Measurements from ENCODE around the gene IVD.

IVD gene

DNA sequence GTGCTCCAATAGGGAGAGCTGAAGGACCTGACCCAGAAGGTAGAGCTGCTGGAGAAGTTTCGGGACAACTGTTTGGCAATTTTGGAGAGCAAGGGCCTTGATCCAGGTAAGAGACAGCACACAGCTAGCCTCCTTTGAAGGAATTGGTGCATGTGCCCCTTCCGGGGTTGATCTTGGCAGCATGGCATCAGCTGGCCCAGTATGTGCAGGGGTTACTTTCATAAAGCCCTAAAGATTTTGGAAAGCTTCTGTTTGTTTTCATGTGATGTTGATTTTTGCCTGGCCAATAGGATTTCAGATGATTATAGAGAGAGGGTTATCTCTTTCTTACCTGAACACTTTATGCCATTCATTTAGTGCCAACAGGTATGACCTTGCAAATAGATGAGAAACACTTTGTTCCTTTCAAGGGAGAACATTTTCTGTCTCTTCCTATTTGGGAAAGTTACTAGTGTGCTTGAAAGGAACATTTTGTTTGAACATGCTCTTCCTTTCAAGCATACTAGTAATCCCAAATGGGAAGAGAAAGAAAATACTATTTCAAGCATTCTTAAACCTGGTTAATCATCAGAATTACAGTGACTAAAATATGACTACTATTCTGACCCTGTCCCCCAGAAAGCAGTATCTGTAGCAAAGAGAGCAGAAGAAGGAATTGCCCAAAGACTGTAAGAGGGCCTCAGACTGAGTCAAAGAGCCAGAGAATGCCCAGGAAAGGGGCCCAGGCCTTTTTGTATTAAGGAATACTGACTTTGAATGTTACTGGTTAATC lies 15.6 kb upstream of the IVD start:
- Histone ChIP-seq H3K36me3 (ENCODE audit: insufficient read depth, insufficient read length, low read length) (peaks cover 78% of the 10 kb centered on the region), H3K9me3 (ENCODE audit: insufficient read depth, low read length) (no peaks in the 10 kb centered on the region), H3K4me3 (ENCODE audit: insufficient read length, low read depth) (no peak overlapping the region), H3K27me3 (ENCODE audit: insufficient read depth, insufficient read length) (no peaks in the 10 kb centered on the region), H3K9ac (ENCODE audit: insufficient read length, low read depth) (no peak overlapping the region), H3K4me1 (ENCODE audit: insufficient read depth, insufficient read length) (no peaks in the 10 kb centered on the region)
- no peak for DNase-seq (ENCODE audit: low read depth, low spot score)
- TF ChIP-seq YY1 (IDR thresholded peaks at IDR 0.05; ENCODE audit: insufficient read depth, insufficient read length) (no peak), ZNF274 (IDR thresholded peaks at IDR 0.05; ENCODE audit: low read depth, low read length) (no peak), SUZ12 (IDR thresholded peaks at IDR 0.05; ENCODE audit: extremely low read depth, insufficient read depth, insufficient read length) (no peak)

DNA sequence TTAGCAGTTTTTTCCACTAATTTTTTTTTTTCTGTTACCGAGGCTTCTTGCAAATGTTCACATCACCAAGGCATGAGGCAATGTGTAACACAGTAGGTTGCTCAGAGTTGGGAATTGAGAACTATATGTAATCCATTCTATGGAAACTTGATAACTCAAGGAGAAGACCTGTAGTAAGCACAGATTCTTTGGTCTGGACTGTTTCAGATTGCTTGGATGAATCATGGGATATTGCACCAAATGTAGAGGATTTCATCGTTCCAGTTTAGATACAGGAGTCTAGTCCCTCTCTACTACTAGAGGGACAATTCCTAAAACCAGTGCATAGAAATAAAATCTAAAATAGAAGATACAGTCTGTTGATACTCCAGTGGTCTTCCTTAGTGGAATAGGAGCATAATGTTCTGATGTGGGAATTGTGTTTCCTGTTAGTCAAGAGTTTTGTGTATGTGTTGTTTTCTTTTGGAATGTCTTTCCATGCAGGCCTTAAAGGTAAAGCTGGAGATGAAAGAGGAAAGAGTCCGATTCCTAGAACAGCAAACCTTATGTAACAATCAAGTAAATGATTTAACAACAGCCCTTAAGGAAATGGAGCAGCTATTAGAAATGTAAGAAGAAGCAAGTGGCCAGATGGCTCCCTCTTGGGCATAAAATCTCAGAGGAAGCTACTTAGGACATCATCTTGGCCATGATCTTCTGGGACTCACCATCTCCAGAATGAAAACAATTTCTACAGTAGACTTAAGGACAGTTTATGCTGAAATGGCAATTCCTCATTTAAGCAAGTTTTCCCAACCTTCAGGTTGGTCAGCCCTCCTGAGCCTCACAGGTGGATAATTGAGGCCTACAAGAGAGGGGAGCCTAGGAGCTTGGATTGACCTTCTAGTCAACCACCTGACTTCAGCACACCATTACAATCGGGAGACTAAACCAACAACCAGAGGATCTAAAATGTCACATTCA lies 12.3 kb upstream of the IVD start:
- Histone ChIP-seq H3K9ac (ENCODE audit: insufficient read length, low read depth) (no peak overlapping the region), H3K9me3 (ENCODE audit: insufficient read depth, low read length) (no peaks in the 10 kb centered on the region), H3K4me3 (ENCODE audit: insufficient read length, low read depth) (no peak overlapping the region), H3K36me3 (ENCODE audit: insufficient read depth, insufficient read length, low read length) (peaks cover 54% of the 10 kb centered on the region), H3K4me1 (ENCODE audit: insufficient read depth, insufficient read length) (no peaks in the 10 kb centered on the region), H3K27me3 (ENCODE audit: insufficient read depth, insufficient read length) (no peaks in the 10 kb centered on the region)
- TF ChIP-seq ZNF274 (IDR thresholded peaks at IDR 0.05; ENCODE audit: low read depth, low read length) (no peak), YY1 (IDR thresholded peaks at IDR 0.05; ENCODE audit: insufficient read depth, insufficient read length) (no peak), SUZ12 (IDR thresholded peaks at IDR 0.05; ENCODE audit: extremely low read depth, insufficient read depth, insufficient read length) (no peak)
- no peak for DNase-seq (ENCODE audit: low read depth, low spot score)

- H3K4me1 ChIP-seq (ENCODE audit: insufficient read depth, insufficient read length), result no peaks in the 10 kb centered on the region
- TF ChIP-seq SUZ12 (IDR thresholded peaks at IDR 0.05; ENCODE audit: extremely low read depth, insufficient read depth, insufficient read length) (no peak), ZNF274 (IDR thresholded peaks at IDR 0.05; ENCODE audit: low read depth, low read length) (no peak), YY1 (IDR thresholded peaks at IDR 0.05; ENCODE audit: insufficient read depth, insufficient read length) (no peak)
- H3K36me3 ChIP-seq (ENCODE audit: insufficient read depth, insufficient read length, low read length), result peaks cover 27% of the 10 kb centered on the region
- DNase-seq (ENCODE audit: low read depth, low spot score), result no peak
- H3K9me3 ChIP-seq (ENCODE audit: insufficient read depth, low read length), result no peaks in the 10 kb centered on the region
- H3K9ac ChIP-seq (ENCODE audit: insufficient read length, low read depth), result no peak overlapping the region
- H3K4me3 ChIP-seq (ENCODE audit: insufficient read length, low read depth), result no peak overlapping the region
- no peaks in the 10 kb centered on the region for H3K27me3 ChIP-seq (ENCODE audit: insufficient read depth, insufficient read length)
Measured at GRCh38 chr15:40397688-40398412, 7.7 kb upstream of the IVD start.

DNA sequence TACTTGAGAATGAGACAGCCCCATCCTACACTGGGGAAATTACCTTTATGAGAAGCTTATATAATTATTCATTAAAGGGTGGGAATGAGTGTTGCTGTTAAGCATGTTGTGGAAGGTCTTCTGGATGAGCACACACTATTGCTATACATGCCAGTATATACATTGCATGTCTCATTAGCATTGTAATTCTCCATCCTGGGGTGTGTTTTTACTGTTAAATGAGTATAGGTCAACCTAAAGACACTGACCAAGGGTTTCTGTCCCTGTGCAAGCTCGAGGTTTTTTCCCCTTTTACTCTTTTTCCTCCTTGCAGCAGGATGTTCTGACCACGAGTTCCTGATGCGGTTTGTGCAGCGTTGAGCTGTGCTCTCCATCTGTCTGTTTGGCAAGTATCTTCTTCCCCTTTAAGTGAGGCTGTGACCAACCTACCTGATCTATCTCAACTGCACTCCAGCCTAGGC lies 7.2 kb upstream of the IVD start:
- DNase-seq (ENCODE audit: low read depth, low spot score), result no peak
- no peaks in the 10 kb centered on the region for H3K27me3 ChIP-seq (ENCODE audit: insufficient read depth, insufficient read length)
- no peak overlapping the region for H3K4me3 ChIP-seq (ENCODE audit: insufficient read length, low read depth)
- TF ChIP-seq ZNF274 (IDR thresholded peaks at IDR 0.05; ENCODE audit: low read depth, low read length), result no peak
- no peak for TF ChIP-seq YY1 (IDR thresholded peaks at IDR 0.05; ENCODE audit: insufficient read depth, insufficient read length)
- no peak for TF ChIP-seq SUZ12 (IDR thresholded peaks at IDR 0.05; ENCODE audit: extremely low read depth, insufficient read depth, insufficient read length)
- no peaks in the 10 kb centered on the region for H3K4me1 ChIP-seq (ENCODE audit: insufficient read depth, insufficient read length)
- no peaks in the 10 kb centered on the region for H3K9me3 ChIP-seq (ENCODE audit: insufficient read depth, low read length)
- no peak overlapping the region for H3K9ac ChIP-seq (ENCODE audit: insufficient read length, low read depth)
- peaks cover 22% of the 10 kb centered on the region for H3K36me3 ChIP-seq (ENCODE audit: insufficient read depth, insufficient read length, low read length)

GRCh38 chr15:40399370-40399769 lies 6.2 kb upstream of the IVD start:
- no peak for DNase-seq (ENCODE audit: low read depth, low spot score)

DNA sequence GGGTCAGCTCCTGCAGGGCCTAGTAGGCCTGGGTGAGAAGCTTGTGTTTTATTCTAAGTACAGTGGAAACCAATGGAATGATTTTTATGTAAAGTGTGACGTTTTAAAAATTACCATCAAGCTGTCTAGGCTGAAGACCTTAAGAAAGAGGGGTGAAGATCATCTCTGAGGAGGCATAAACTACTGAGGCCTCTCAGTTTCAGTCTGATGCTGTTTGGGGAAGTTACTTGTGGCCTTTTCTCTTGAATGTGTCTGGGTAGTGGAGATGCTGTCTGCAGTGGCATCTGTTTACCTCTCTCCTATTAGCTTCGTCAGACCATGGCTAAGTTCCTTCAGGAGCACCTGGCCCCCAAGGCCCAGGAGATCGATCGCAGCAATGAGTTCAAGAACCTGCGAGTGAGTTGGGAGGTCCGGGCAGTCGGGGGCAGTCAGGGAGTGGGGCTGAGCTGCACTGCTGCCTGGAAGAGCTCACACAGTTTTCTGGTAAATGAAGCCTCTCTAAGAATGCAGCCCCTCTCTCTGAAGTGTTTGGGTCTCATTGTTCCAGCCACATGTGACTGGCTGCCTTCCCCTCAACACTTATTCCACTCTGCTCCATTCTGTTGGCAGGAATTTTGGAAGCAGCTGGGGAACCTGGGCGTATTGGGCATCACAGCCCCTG lies 1.9 kb downstream of the IVD start:
- DNase-seq (ENCODE audit: low read depth, low spot score), result no peak
- TF ChIP-seq YY1 (IDR thresholded peaks at IDR 0.05; ENCODE audit: insufficient read depth, insufficient read length), result no peak
- no peak for TF ChIP-seq SUZ12 (IDR thresholded peaks at IDR 0.05; ENCODE audit: extremely low read depth, insufficient read depth, insufficient read length)
- no peak for TF ChIP-seq ZNF274 (IDR thresholded peaks at IDR 0.05; ENCODE audit: low read depth, low read length)
- Histone ChIP-seq H3K36me3 (ENCODE audit: insufficient read depth, insufficient read length, low read length) (peaks cover 52% of the 10 kb centered on the region), H3K9ac (ENCODE audit: insufficient read length, low read depth) (peak overlapping the region; percentile 53), H3K27me3 (ENCODE audit: insufficient read depth, insufficient read length) (no peaks in the 10 kb centered on the region), H3K9me3 (ENCODE audit: insufficient read depth, low read length) (no peaks in the 10 kb centered on the region), H3K4me1 (ENCODE audit: insufficient read depth, insufficient read length) (no peaks in the 10 kb centered on the region), H3K4me3 (ENCODE audit: insufficient read length, low read depth) (peak overlapping the region; percentile 2)

More at GRCh38 chr15:40399370-40399769, 6.2 kb upstream of the IVD start:
- TF ChIP-seq ZNF274 (IDR thresholded peaks at IDR 0.05; ENCODE audit: low read depth, low read length) (no peak), YY1 (IDR thresholded peaks at IDR 0.05; ENCODE audit: insufficient read depth, insufficient read length) (no peak), SUZ12 (IDR thresholded peaks at IDR 0.05; ENCODE audit: extremely low read depth, insufficient read depth, insufficient read length) (no peak)
- no peak overlapping the region for H3K4me3 ChIP-seq (ENCODE audit: insufficient read length, low read depth)
- H3K9me3 ChIP-seq (ENCODE audit: insufficient read depth, low read length), result no peaks in the 10 kb centered on the region
- no peak overlapping the region for H3K9ac ChIP-seq (ENCODE audit: insufficient read length, low read depth)
- H3K36me3 ChIP-seq (ENCODE audit: insufficient read depth, insufficient read length, low read length), result peaks cover 13% of the 10 kb centered on the region
- H3K4me1 ChIP-seq (ENCODE audit: insufficient read depth, insufficient read length), result no peaks in the 10 kb centered on the region
- no peaks in the 10 kb centered on the region for H3K27me3 ChIP-seq (ENCODE audit: insufficient read depth, insufficient read length)

Measured in NT2/D1 (cell line).